ENCODE measurements around the gene PANX3.

PANX3 gene

GRCh38 chr11:124581817-124582216 is 29.4 kb upstream of the PANX3 start:
- TF ChIP-seq POU6F1 (CRISPR knock-in tag; IDR thresholded peaks at IDR 0.05; ENCODE audit: borderline replicate concordance, low read depth) = no peak
- TF ChIP-seq CREB5 (CRISPR knock-in tag; IDR thresholded peaks at IDR 0.05; ENCODE audit: low read depth) = no peak
- no peak for TF ChIP-seq TCF4 (CRISPR knock-in tag; IDR thresholded peaks at IDR 0.05; ENCODE audit: borderline replicate concordance)
- ATAC-seq = no peak

- TF ChIP-seq ZNF70 (CRISPR knock-in tag; IDR thresholded peaks at IDR 0.05) = no peak
- no peak for TF ChIP-seq ARNTL (CRISPR knock-in tag; IDR thresholded peaks at IDR 0.05; ENCODE audit: borderline replicate concordance, low read depth)
- no peak for TF ChIP-seq TSHZ2 (CRISPR knock-in tag; IDR thresholded peaks at IDR 0.05)
- no peak for TF ChIP-seq PATZ1 (CRISPR knock-in tag; IDR thresholded peaks at IDR 0.05; ENCODE audit: borderline replicate concordance)
- TF ChIP-seq ISL1 (CRISPR knock-in tag; IDR thresholded peaks at IDR 0.05) = no peak
- no peak for TF ChIP-seq POU6F1 (CRISPR knock-in tag; IDR thresholded peaks at IDR 0.05; ENCODE audit: borderline replicate concordance, low read depth)
- no peak for TF ChIP-seq ESRRG (CRISPR knock-in tag; IDR thresholded peaks at IDR 0.05)
- no peak for TF ChIP-seq ZNF8 (CRISPR knock-in tag; IDR thresholded peaks at IDR 0.05)
- TF ChIP-seq SNAI2 (CRISPR knock-in tag; IDR thresholded peaks at IDR 0.05) = no peak
- ATAC-seq = no peak
Measured at GRCh38 chr11:124582565-124582964, 28.7 kb upstream of the PANX3 start.

- no peak for ATAC-seq
- no peak for TF ChIP-seq PATZ1 (CRISPR knock-in tag; IDR thresholded peaks at IDR 0.05; ENCODE audit: borderline replicate concordance)
- no peak for TF ChIP-seq ZNF8 (CRISPR knock-in tag; IDR thresholded peaks at IDR 0.05)
- no peak for TF ChIP-seq ZFP30 (CRISPR knock-in tag; IDR thresholded peaks at IDR 0.05)
- no peak for TF ChIP-seq GLIS3 (CRISPR knock-in tag; IDR thresholded peaks at IDR 0.05)
- no peak for TF ChIP-seq BACH2 (CRISPR knock-in tag; IDR thresholded peaks at IDR 0.05; ENCODE audit: borderline replicate concordance)
- no peak for TF ChIP-seq ZNF565 (CRISPR knock-in tag; conservative IDR thresholded peaks at IDR 0.05; ENCODE audit: low read depth)
Measured at GRCh38 chr11:124583781-124584180, 27.4 kb upstream of the PANX3 start.

GRCh38 chr11:124584681-124585372 is 26.4 kb upstream of the PANX3 start:
- no peak for TF ChIP-seq CREB5 (CRISPR knock-in tag; IDR thresholded peaks at IDR 0.05; ENCODE audit: low read depth)
- ATAC-seq = no peak

Measured in SK-N-SH treated with all-trans-retinoic acid at 6 μM for 48 hours (cell line).